GM03348 (cell line): ENCODE measurements around the gene PCSK2.
A peak's percentile ranks its signal among the peaks of the same experiment; 100 is the strongest.

ENCODE experiments used
- DNase-seq: peaks from one replicate; pipeline ENCODE4 v3.0.0; 2012; ENCODE audit warnings: low spot score

PCSK2 gene

GRCh38 chr20:17505636-17506517 is 279.0 kb downstream of the PCSK2 start:
- DNase-seq: peak; percentile 39

- no peak for DNase-seq
These were observed 280.2 kb downstream of the PCSK2 start for GRCh38 chr20:17507032-17507431.

- no peak for DNase-seq
These were observed 280.7 kb downstream of the PCSK2 start for GRCh38 chr20:17507531-17507930.

GRCh38 chr20:17508756-17509155 is 281.9 kb downstream of the PCSK2 start:
- DNase-seq: no peak

GRCh38 chr20:17510548-17510947 is 283.7 kb downstream of the PCSK2 start:
- no peak for DNase-seq

GRCh38 chr20:17511401-17511800 is 284.6 kb downstream of the PCSK2 start:
- DNase-seq: no peak

GRCh38 chr20:17513939-17514338 is 287.1 kb downstream of the PCSK2 start:
- DNase-seq: no peak

GRCh38 chr20:17515053-17515452 is 288.2 kb downstream of the PCSK2 start:
- DNase-seq: no peak

- DNase-seq: peak; percentile 42
These were observed 291.7 kb downstream of the PCSK2 start for GRCh38 chr20:17518339-17519052.

- no peak for DNase-seq
These were observed 292.9 kb downstream of the PCSK2 start for GRCh38 chr20:17519606-17520285.

- no peak for DNase-seq
These were observed 293.7 kb downstream of the PCSK2 start for GRCh38 chr20:17520583-17520982.

- DNase-seq: no peak
These were observed 295.7 kb downstream of the PCSK2 start for GRCh38 chr20:17522528-17522927.

GRCh38 chr20:17523326-17523725 is 296.5 kb downstream of the PCSK2 start:
- DNase-seq: no peak

- DNase-seq: no peak
These were observed 297.7 kb downstream of the PCSK2 start for GRCh38 chr20:17524560-17524959.

- DNase-seq: no peak
These were observed 298.3 kb downstream of the PCSK2 start for GRCh38 chr20:17525132-17525531.

GRCh38 chr20:17525650-17526049 is 298.8 kb downstream of the PCSK2 start:
- DNase-seq: no peak

- DNase-seq: no peak
These were observed 302.7 kb downstream of the PCSK2 start for GRCh38 chr20:17529586-17529985.

- no peak for DNase-seq
These were observed 303.3 kb downstream of the PCSK2 start for GRCh38 chr20:17530153-17530552.

- DNase-seq: peak; percentile 78
These were observed 304.1 kb downstream of the PCSK2 start, which contains the start of gene BFSP1 for GRCh38 chr20:17530716-17531664. BFSP1 (minus strand) TSS chr20:17531379; CDS start chr20:17531329, 50 bp downstream.

- DNase-seq: no peak
These were observed 304.8 kb downstream of the PCSK2 start for GRCh38 chr20:17531665-17532025.

- peak; percentile 60 for DNase-seq
These were observed 306.6 kb downstream of the PCSK2 start for GRCh38 chr20:17533396-17533795.

- no peak for DNase-seq
These were observed 307.2 kb downstream of the PCSK2 start for GRCh38 chr20:17534077-17534476.
